Brain microvascular endothelial cell (primary cell): ENCODE data around the gene MELK.
"Not testable (repeated sequence)": the region's sequence is repeated elsewhere in the genome, so short reads cannot be mapped to it uniquely, and the experiment has no call there.

Source experiments
- DNase-seq: peaks from one replicate; pipeline ENCODE4 v3.0.0-alpha.2; 2020
- H3K27ac ChIP-seq: fragments of 250-450 bp; sonication (Bioruptor Pico); 2 replicates; pipeline ENCODE4 v1.5.1; 2020; ENCODE audit warnings: mild to moderate bottlenecking, moderate library complexity
- H3K27me3 ChIP-seq: fragments of 250-450 bp; sonication (Bioruptor Pico); replicated peaks from 2 replicates; pipeline ENCODE4 v1.5.1; 2020; ENCODE audit warnings: mild to moderate bottlenecking
- H3K36me3 ChIP-seq: fragments of 250-450 bp; sonication (Bioruptor Pico); replicated peaks from 2 replicates; pipeline ENCODE4 v1.5.1; 2020; ENCODE audit warnings: mild to moderate bottlenecking
- H3K4me3 ChIP-seq: 2 replicates; pipeline ENCODE4 v1.5.1; 2011; ENCODE audit warnings: low read depth, mild to moderate bottlenecking, control low read depth, low read length, moderate library complexity
- CTCF ChIP-seq: IDR thresholded peaks from 2 replicates; pipeline ENCODE4 v1.5.1; 2011; ENCODE audit warnings: low read depth, mild to moderate bottlenecking, moderate library complexity, low read length, control low read depth, inconsistent platforms; ENCODE audit errors: missing control alignments
- in situ Hi-C: cut with HindIII; loops from 2 replicates; pipeline ENCODE4 v1.10.0; 2017; ENCODE audit warnings: low sequenced_read_pairs, low pct_ligation_motif_present

MELK gene

GRCh38 chr9:36542355-36542754 lies 30.3 kb upstream of the MELK start:
- H3K27me3 ChIP-seq = no peaks in the 10 kb centered on the region
- H3K36me3 ChIP-seq = no peaks in the 10 kb centered on the region
- no peak overlapping the region for H3K4me3 ChIP-seq
- no peak for TF ChIP-seq CTCF
- no peak for DNase-seq
- in situ Hi-C loops = no loop called here
- no peak overlapping the region for H3K27ac ChIP-seq

DNA sequence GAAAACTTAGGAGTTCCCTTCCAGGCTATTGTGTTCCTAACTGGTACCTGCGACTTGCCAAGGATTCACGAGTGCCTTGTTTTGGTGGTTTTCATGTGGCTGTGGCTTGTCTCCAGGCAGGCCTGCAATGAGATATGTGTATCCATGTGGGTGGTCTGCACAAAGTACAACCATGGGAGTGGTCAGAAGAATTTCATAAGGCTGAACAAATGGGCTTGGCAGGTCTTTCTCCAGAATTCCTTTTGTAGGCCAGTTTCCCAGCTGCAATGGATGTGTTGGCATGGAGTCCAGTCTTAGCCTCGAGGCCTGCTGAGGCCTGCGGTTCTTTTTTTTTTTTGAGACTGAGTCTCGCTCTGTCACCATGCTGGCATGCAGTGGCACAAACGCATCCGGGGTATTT lies 28.8 kb upstream of the MELK start:
- in situ Hi-C loops = no loop called here
- Histone ChIP-seq H3K27ac (no peak overlapping the region), H3K27me3 (no peaks in the 10 kb centered on the region), H3K4me3 (no peak overlapping the region), H3K36me3 (no peaks in the 10 kb centered on the region)
- DNase-seq = no peak
- no peak for TF ChIP-seq CTCF

DNA sequence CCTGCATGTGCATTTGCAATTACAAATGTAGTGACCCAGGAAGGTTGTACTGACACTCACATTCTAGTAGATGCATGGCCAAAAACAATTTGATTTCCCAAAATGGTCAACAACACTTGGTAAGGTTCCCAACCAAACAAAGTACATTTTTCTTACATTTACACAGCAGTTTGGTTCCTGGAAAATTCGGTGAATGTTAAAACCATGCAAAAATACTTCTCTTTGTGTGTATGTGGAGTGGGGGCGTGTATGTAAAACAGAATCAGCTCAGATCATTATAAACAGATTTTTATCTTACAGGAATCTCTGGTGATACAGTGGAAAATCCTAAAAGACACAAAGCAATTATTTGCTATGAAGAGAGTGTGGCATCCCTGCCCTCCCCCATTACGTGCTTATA lies 25.1 kb upstream of the MELK start:
- no peaks in the 10 kb centered on the region for H3K36me3 ChIP-seq
- in situ Hi-C loops = no loop called here
- DNase-seq = no peak
- TF ChIP-seq CTCF = no peak
- no peak overlapping the region for H3K4me3 ChIP-seq
- no peaks in the 10 kb centered on the region for H3K27me3 ChIP-seq
- H3K27ac ChIP-seq = no peak overlapping the region

GRCh38 chr9:36548454-36548853 lies 24.2 kb upstream of the MELK start:
- H3K27me3 ChIP-seq = no peaks in the 10 kb centered on the region
- H3K4me3 ChIP-seq = no peak overlapping the region
- no peak for TF ChIP-seq CTCF
- DNase-seq = no peak
- no peaks in the 10 kb centered on the region for H3K36me3 ChIP-seq
- no peak overlapping the region for H3K27ac ChIP-seq
- in situ Hi-C loops = no loop called here

DNA sequence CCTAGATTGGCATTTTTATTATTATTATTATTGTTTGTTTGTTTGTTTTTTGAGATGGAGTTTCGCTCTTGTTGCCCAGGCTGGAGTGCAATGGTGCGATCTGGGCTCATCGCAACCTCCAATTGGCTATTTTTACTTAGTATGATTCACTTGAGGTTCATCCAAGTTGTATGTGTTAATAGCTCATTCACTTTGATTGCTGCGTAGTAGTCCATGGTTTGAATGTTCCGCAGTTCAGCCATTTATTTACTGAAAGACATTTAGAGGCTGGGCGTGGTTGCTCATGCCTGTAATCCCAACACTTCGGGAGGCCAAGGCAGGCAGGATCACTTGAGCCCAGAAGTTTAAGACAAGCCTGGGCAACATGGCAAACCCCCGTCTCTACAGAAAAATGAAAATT lies 22.6 kb upstream of the MELK start:
- in situ Hi-C loops = no loop called here
- Histone ChIP-seq H3K27me3 (no peaks in the 10 kb centered on the region), H3K27ac (no peak overlapping the region), H3K4me3 (no peak overlapping the region), H3K36me3 (no peaks in the 10 kb centered on the region)
- TF ChIP-seq CTCF = no peak
- no peak for DNase-seq

DNA sequence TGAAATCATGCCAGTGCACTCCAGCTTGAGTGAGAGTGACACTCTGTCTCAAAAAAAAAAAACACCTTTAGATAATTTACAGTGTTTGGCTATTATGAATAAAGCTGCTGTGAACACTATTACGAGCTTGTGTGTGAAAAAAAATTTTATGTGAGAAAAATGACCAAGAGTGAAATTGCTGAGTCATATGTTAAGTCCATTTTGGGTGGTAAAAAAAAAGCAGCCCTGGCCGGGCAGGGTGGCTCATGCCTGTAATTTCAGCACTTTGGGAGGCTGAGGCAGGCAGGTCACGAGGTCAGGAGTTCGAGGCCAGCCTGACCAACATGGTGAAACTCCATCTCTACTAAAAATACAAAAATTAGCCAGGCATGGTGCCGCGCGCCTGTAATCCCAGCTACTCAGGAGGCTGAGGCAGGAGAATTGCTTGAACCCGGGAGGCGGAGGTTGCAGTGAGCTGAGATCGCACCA lies 22.0 kb upstream of the MELK start:
- in situ Hi-C loops, DNase-seq, H3K27me3 ChIP-seq, H3K4me3 ChIP-seq, H3K27ac ChIP-seq, H3K36me3 ChIP-seq: not testable (repeated sequence)
